OCI-LY1 (cell line): ENCODE results near the gene COL6A2.
"Not testable (repeated sequence)": the region's sequence is repeated elsewhere in the genome, so short reads cannot be mapped to it uniquely, and the experiment has no call there.

Source experiments
- CTCF ChIP-seq: fragments of 200-600 bp; sonication (generic), shearing (Covaris generic); IDR thresholded peaks from 2 replicates; pipeline ENCODE4 v1.5.1; 2017; ENCODE audit warnings: mild to moderate bottlenecking, antibody characterized with exemption, low read length, moderate library complexity, mixed read lengths
- EZH2 ChIP-seq: fragments of 200-600 bp; sonication (generic), shearing (Covaris generic); IDR thresholded peaks from 2 replicates; pipeline ENCODE4 v1.8.0; 2017; ENCODE audit warnings: borderline replicate concordance, mixed run types, mild to moderate bottlenecking, antibody characterized with exemption, low read length, moderate library complexity, mixed read lengths

DNA sequence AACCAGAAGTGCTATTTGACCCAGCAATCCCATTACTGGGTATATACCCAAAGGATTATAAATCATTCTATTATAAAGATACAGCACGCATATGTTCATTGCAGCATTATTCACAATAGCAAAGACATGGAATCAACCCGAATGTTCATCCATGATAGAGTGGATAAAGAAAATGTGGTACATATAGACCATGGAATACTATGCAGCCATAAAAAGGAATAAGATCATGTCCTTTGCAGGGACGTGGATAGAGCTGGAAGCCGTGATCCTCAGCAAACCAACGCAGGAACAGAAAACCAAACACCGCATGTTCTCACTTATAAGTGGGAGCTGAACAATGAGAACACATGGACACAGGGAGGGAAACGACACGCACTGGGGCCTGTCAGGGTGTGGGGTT, 21.2 kb upstream of the COL6A2 start:
- not testable (repeated sequence) for TF ChIP-seq CTCF, EZH2
